Loucy (cell line): ENCODE measurements around the gene GPC5.

Experiments
- H2AFZ ChIP-seq: fragments of 200-600 bp; sonication (generic); 2 replicates; pipeline ENCODE4 v1.6.0; 2016; ENCODE audit warnings: antibody characterized with exemption, mild to moderate bottlenecking, low read length, moderate library complexity
- H3F3A ChIP-seq: fragments of 200-600 bp; 2 replicates; pipeline ENCODE4 v1.6.0; 2016; ENCODE audit warnings: antibody characterized with exemption, low read depth, mild to moderate bottlenecking
- H3K27me3 ChIP-seq: fragments of 200-600 bp; sonication (generic); 2 replicates; pipeline ENCODE4 v1.6.1; 2014; ENCODE audit warnings: low read length, mild to moderate bottlenecking; ENCODE audit not compliant: insufficient read depth, poor library complexity, severe bottlenecking
- H3K36me3 ChIP-seq: fragments of 200-600 bp; sonication (generic); 2 replicates; pipeline ENCODE4 v1.6.1; 2016; ENCODE audit warnings: low read length; ENCODE audit not compliant: insufficient read depth
- H3K4me1 ChIP-seq: fragments of 200-600 bp; sonication (generic); 2 replicates; pipeline ENCODE4 v1.5.1; 2014; ENCODE audit warnings: low read length, mild to moderate bottlenecking; ENCODE audit not compliant: insufficient read depth, poor library complexity, severe bottlenecking
- H3K4me2 ChIP-seq: fragments of 200-600 bp; sonication (generic); 2 replicates; pipeline ENCODE4 v1.6.0; 2014; ENCODE audit warnings: antibody characterized with exemption, low read length, low read depth, mild to moderate bottlenecking; ENCODE audit not compliant: poor library complexity, severe bottlenecking
- H3K4me3 ChIP-seq: fragments of 200-600 bp; sonication (generic); 2 replicates; pipeline ENCODE4 v1.5.1; 2014; ENCODE audit warnings: low read length, mild to moderate bottlenecking, mixed read lengths; ENCODE audit not compliant: poor library complexity, severe bottlenecking
- H3K79me2 ChIP-seq: fragments of 200-600 bp; sonication (generic); 2 replicates; pipeline ENCODE4 v1.6.1; 2014; ENCODE audit warnings: low read length; ENCODE audit not compliant: insufficient read depth
- H3K9ac ChIP-seq: fragments of 200-600 bp; sonication (generic); 2 replicates; pipeline ENCODE4 v1.6.0; 2014; ENCODE audit warnings: mild to moderate bottlenecking, low read depth, low read length, moderate library complexity; ENCODE audit not compliant: poor library complexity, severe bottlenecking
- H3K9me2 ChIP-seq: fragments of 200-600 bp; sonication (generic); replicated peaks from 2 replicates; pipeline ENCODE4 v1.6.1; 2016; ENCODE audit warnings: low read depth, low read length, mixed read lengths
- H3K9me3 ChIP-seq: fragments of 200-600 bp; sonication (generic); 2 replicates; pipeline ENCODE4 v1.6.1; 2014; ENCODE audit warnings: mild to moderate bottlenecking, antibody characterized with exemption, low read length, low read depth; ENCODE audit not compliant: insufficient read depth
- H4K20me1 ChIP-seq: fragments of 200-600 bp; sonication (generic); 2 replicates; pipeline ENCODE4 v1.6.0; 2014; ENCODE audit warnings: antibody characterized with exemption, low read length, mild to moderate bottlenecking; ENCODE audit not compliant: insufficient read depth, poor library complexity, severe bottlenecking
- EZH2phosphoT487 ChIP-seq: fragments of 200-600 bp; IDR thresholded peaks from 2 replicates; pipeline ENCODE4 v1.6.1; 2018; ENCODE audit warnings: antibody characterized with exemption, mild to moderate bottlenecking, moderate library complexity, borderline replicate concordance
- TF ChIP-seq, protein P1 (sequence below): fragments of 200-600 bp; sonication (generic); conservative IDR thresholded peaks from 2 replicates; pipeline ENCODE4 v1.5.1; 2014; ENCODE audit warnings: mild to moderate bottlenecking, antibody characterized with exemption, low read length

GPC5 gene

DNA sequence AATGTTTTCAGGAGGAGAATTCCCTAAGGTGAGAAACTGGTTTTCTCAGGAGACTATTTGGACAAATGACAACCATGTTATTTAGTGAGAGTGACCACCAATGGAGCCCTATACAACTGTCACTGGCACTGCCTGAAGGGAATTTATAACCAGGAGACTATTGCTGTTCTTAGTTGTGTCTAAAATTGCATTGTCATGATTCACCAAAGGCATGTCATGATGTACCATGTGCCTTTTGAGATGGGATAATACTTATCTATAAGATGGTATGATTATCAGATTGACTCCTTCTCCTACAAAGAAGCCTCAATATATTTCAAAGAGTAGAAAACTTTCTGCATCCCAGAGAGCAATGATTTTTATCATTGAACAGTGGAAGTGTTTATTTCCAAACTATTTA lies 1088.8 kb downstream of the GPC5 start:
- no peaks in the 10 kb centered on the region for H3K79me2 ChIP-seq
- no peaks in the 10 kb centered on the region for H3K27me3 ChIP-seq
- H3F3A ChIP-seq: no peaks in the 10 kb centered on the region
- TF ChIP-seq, protein P1, sequence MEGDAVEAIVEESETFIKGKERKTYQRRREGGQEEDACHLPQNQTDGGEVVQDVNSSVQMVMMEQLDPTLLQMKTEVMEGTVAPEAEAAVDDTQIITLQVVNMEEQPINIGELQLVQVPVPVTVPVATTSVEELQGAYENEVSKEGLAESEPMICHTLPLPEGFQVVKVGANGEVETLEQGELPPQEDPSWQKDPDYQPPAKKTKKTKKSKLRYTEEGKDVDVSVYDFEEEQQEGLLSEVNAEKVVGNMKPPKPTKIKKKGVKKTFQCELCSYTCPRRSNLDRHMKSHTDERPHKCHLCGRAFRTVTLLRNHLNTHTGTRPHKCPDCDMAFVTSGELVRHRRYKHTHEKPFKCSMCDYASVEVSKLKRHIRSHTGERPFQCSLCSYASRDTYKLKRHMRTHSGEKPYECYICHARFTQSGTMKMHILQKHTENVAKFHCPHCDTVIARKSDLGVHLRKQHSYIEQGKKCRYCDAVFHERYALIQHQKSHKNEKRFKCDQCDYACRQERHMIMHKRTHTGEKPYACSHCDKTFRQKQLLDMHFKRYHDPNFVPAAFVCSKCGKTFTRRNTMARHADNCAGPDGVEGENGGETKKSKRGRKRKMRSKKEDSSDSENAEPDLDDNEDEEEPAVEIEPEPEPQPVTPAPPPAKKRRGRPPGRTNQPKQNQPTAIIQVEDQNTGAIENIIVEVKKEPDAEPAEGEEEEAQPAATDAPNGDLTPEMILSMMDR: no peak
- TF ChIP-seq EZH2phosphoT487: no peak
- no peaks in the 10 kb centered on the region for H4K20me1 ChIP-seq
- H3K4me3 ChIP-seq: no peak overlapping the region
- no peaks in the 10 kb centered on the region for H3K4me1 ChIP-seq
- H3K9me3 ChIP-seq: no peaks in the 10 kb centered on the region
- H2AFZ ChIP-seq: no peak overlapping the region
- no peak overlapping the region for H3K4me2 ChIP-seq
- no peaks in the 10 kb centered on the region; the same call in 1 of the 2 replicates for H3K36me3 ChIP-seq
- no peak overlapping the region for H3K9ac ChIP-seq
- no peaks in the 10 kb centered on the region for H3K9me2 ChIP-seq

DNA sequence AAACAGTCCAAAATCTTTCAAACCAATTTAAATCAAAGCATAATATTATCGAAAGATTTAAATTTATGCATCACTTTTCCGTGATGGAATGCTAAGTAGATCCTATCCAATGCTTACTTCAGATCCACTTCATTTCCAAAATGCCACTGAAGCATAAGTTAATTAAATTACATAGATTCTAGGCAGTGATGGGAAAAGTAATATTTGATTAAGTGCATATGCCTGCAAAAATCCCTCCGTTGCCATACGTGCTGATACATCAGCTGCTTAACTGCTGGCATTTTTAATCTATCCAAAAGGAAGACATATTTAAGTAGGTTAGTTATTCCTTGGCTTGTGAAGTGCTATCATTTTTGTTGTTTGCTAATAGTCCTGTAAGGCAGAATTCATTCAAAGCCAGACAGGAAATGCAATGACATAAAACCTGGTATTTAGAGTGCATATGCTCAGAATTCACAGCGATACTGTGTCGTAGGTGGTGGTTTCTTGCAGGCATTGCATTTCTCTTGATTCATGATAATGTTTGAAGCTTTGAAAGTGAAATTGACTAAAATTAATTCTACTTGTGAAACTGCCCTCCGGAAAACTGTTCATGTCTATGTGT lies 1089.9 kb downstream of the GPC5 start:
- H3K9ac ChIP-seq: no peak overlapping the region
- H3K36me3 ChIP-seq: no peaks in the 10 kb centered on the region; the same call in 1 of the 2 replicates
- no peaks in the 10 kb centered on the region for H3K27me3 ChIP-seq
- no peak overlapping the region for H3K4me3 ChIP-seq
- no peak overlapping the region for H2AFZ ChIP-seq
- H3F3A ChIP-seq: no peaks in the 10 kb centered on the region
- H3K9me3 ChIP-seq: no peaks in the 10 kb centered on the region
- H3K79me2 ChIP-seq: no peaks in the 10 kb centered on the region
- H3K9me2 ChIP-seq: no peaks in the 10 kb centered on the region
- no peak overlapping the region for H3K4me2 ChIP-seq
- no peak for TF ChIP-seq EZH2phosphoT487
- TF ChIP-seq, protein P1: no peak
- no peaks in the 10 kb centered on the region for H3K4me1 ChIP-seq
- no peaks in the 10 kb centered on the region for H4K20me1 ChIP-seq

DNA sequence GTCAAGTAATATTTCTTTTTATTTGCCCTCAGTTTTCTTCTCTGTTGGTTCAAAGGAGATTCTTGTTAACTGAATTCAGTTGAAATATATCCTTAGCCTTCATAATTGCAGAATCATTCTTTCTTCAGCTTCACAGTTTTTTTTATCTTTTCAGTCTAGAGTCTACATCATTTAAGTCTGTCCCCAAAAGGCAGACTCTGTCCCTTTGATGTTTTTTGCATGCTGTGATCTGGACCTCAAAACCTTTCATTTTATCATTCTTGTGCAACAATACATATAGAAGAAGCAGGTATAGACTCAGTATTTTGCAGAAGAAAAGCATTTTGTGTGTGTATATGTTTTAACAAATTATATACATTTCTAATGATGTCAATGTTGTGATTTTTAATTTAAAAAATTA lies 1093.4 kb downstream of the GPC5 start:
- Histone ChIP-seq H3K9me3 (no peaks in the 10 kb centered on the region), H3K36me3 (no peaks in the 10 kb centered on the region; the same call in 1 of the 2 replicates), H4K20me1 (no peaks in the 10 kb centered on the region), H3K4me2 (no peak overlapping the region), H2AFZ (no peak overlapping the region), H3K4me3 (no peak overlapping the region), H3K9ac (no peak overlapping the region), H3K27me3 (no peaks in the 10 kb centered on the region), H3K4me1 (no peaks in the 10 kb centered on the region), H3K79me2 (no peaks in the 10 kb centered on the region), H3F3A (no peaks in the 10 kb centered on the region), H3K9me2 (no peaks in the 10 kb centered on the region)
- TF ChIP-seq EZH2phosphoT487: no peak
- TF ChIP-seq, protein P1: no peak
